SK-N-MC (cell line): Measurements from ENCODE around the gene RAB3IP.
"Not testable (repeated sequence)": the region's sequence is repeated elsewhere in the genome, so short reads cannot be mapped to it uniquely, and the experiment has no call there.

Experiments used
- DNase-seq: peaks from one replicate; pipeline ENCODE4 v3.0.0-alpha.2; 2011; ENCODE audit warnings: low read depth, low spot score
- H3K27ac ChIP-seq: fragments of 200-600 bp; sonication (generic); 2 replicates; pipeline ENCODE4 v1.5.1; 2016; ENCODE audit warnings: mixed run types
- H3K36me3 ChIP-seq: fragments of 200-600 bp; sonication (generic); 2 replicates; pipeline ENCODE4 v1.6.1; 2017; ENCODE audit warnings: antibody characterized with exemption, low read length, mixed read lengths; ENCODE audit not compliant: insufficient read depth
- H3K4me3 ChIP-seq: fragments of 200-600 bp; sonication (generic); 2 replicates; pipeline ENCODE4 v1.5.1; 2016
- H3K9ac ChIP-seq: fragments of 200-600 bp; sonication (generic); 2 replicates; pipeline ENCODE4 v1.8.0; 2017; ENCODE audit warnings: mixed run types, mixed read lengths; ENCODE audit not compliant: insufficient read length
- H3K9me3 ChIP-seq: fragments of 200-600 bp; sonication (generic); 2 replicates; pipeline ENCODE4 v1.6.1; 2017; ENCODE audit warnings: low read depth, mild to moderate bottlenecking, antibody characterized with exemption, low read length, moderate library complexity, mixed read lengths
- EZH2 ChIP-seq: fragments of 200-600 bp; sonication (generic); IDR thresholded peaks from one replicate; pipeline ENCODE4 v1.6.1; 2017; ENCODE audit warnings: antibody characterized with exemption
- FOXP2 ChIP-seq: optimal IDR thresholded peaks from 2 replicates; pipeline ENCODE3; 2011; ENCODE audit warnings: mild to moderate bottlenecking, moderate library complexity; ENCODE audit not compliant: insufficient read depth; ENCODE audit errors: extremely low read length, control extremely low read depth
- POLR2AphosphoS5 ChIP-seq: IDR thresholded peaks from 2 replicates; pipeline ENCODE4 v1.6.1; 2012; ENCODE audit warnings: mild to moderate bottlenecking, low read depth, low read length, borderline replicate concordance

RAB3IP gene

DNA sequence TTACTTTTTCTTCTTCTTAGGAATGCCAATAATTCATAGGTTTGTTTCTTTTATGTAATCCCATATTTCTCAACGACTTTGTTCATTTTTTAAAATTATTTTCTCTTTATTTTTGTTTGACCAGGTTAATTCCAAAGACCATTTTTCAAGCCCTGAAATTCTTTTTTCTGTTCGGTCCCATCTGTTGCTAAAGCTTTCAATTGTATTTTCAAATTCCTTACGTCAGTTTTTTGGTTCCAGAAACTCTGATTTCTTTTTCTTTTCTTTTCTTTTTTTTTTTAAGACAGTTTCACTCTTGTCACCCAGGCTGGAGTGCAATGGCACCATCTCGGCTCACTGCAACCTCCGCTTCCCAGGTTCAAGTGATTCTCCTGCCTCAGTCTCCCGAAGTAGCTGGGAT lies 27.6 kb downstream of the RAB3IP start:
- Histone ChIP-seq H3K9me3 (no peaks in the 10 kb centered on the region), H3K36me3 (peaks cover 21% of the 10 kb centered on the region; the same call in 1 of the 2 replicates), H3K27ac (no peak overlapping the region), H3K4me3 (no peak overlapping the region), H3K9ac (no peak overlapping the region)
- DNase-seq = no peak
- TF ChIP-seq FOXP2 = no peak
- TF ChIP-seq POLR2AphosphoS5 = no peak

DNA sequence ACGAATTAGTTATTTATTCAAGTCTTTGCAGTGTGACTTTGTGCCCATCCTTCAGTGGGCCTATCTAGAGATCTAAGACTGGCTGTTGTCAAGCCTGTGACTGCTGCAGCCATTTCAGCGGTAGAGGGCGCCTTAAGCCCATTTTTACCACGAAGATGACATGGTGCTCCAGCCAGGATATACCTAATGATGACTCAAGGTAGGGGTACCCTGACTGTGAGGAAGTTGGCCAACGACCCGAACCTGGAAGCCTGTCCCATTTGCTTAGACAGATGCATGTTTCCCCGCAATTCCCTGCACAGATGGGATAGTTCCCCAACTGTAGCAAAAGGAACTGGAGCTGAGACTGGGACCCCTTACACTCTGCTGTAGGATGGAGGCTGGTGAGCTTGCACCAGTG lies 41.3 kb downstream of the RAB3IP start:
- H3K4me3 ChIP-seq = no peak overlapping the region
- no peaks in the 10 kb centered on the region for H3K9me3 ChIP-seq
- no peak for TF ChIP-seq POLR2AphosphoS5
- TF ChIP-seq EZH2 = no peak
- no peak for TF ChIP-seq FOXP2
- no peak for DNase-seq
- H3K9ac ChIP-seq = no peak overlapping the region
- no peaks in the 10 kb centered on the region for H3K36me3 ChIP-seq
- H3K27ac ChIP-seq = no peak overlapping the region

DNA sequence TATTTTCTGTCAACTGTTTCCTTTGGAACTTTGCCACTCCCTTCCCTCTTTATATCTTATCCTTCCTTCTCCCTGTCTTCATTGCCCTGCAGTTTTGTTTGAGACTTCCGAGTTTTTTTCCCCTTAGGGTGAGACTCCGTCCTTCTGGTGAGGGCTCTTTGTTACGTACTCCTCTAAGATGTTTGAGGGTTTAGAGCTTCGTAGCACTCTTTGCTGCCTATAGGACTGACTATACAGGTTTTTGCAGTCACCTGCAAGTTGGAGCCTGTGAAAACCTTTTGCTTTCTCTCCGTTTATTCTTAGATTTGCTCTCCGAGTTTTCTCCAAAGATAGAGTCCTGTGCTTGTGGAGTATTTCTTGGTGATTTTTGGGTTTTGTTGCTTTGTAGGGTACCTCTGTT lies 44.7 kb downstream of the RAB3IP start:
- Histone ChIP-seq H3K9me3 (no peaks in the 10 kb centered on the region), H3K9ac (no peak overlapping the region), H3K4me3 (no peak overlapping the region), H3K36me3 (peaks cover 9% of the 10 kb centered on the region; the same call in 1 of the 2 replicates), H3K27ac (no peak overlapping the region)
- TF ChIP-seq EZH2 (no peak), POLR2AphosphoS5 (no peak), FOXP2 (no peak)
- DNase-seq = no peak

DNA sequence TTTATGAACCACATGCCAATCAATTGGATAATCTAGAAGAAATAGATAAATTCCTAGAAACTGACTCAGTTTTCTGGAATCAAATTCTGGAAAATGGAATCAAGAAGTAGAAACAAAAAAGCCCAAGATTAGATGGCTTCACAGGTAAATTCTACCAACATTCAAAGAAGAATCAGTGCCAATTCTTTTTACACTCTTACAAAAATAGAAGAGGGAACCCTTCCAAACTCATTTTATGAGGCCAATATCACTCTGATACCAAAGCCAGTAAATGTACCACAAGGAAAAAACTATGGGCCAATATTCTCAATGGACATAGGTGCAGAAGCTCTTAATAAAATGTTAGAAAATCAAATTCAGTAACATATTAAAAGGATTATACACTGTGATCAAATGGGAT lies 50.7 kb downstream of the RAB3IP start:
- DNase-seq = no peak
- H3K9ac ChIP-seq = no peak overlapping the region
- no peaks in the 10 kb centered on the region for H3K9me3 ChIP-seq
- H3K36me3 ChIP-seq = peaks cover 9% of the 10 kb centered on the region; the same call in 1 of the 2 replicates
- no peak overlapping the region for H3K4me3 ChIP-seq
- no peak for TF ChIP-seq POLR2AphosphoS5
- no peak for TF ChIP-seq EZH2
- no peak for TF ChIP-seq FOXP2
- H3K27ac ChIP-seq = no peak overlapping the region

DNA sequence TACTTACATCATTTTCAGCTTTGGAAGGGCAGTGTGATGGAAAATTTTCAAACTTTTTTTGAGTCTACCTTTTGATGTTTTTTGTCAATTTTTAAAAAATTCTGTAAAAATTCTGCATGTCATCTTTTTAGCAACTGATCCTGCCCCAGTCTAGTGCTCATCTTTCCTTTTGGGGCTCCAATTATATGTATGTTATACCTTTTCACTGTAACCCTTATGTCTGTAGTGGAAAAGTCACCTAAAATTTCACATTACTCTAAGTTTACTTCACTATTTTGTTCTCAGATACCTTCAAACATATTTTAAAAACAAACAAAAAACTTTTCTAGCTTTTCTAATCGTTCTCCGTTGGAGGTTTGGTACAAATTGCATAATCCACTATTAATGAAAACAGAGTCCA lies 53.9 kb downstream of the RAB3IP start:
- DNase-seq = no peak
- no peak overlapping the region for H3K4me3 ChIP-seq
- no peak overlapping the region for H3K27ac ChIP-seq
- H3K36me3 ChIP-seq = peaks cover 18% of the 10 kb centered on the region
- H3K9me3 ChIP-seq = no peaks in the 10 kb centered on the region
- no peak overlapping the region for H3K9ac ChIP-seq
- TF ChIP-seq POLR2AphosphoS5 (no peak), FOXP2 (no peak), EZH2 (no peak)

DNA sequence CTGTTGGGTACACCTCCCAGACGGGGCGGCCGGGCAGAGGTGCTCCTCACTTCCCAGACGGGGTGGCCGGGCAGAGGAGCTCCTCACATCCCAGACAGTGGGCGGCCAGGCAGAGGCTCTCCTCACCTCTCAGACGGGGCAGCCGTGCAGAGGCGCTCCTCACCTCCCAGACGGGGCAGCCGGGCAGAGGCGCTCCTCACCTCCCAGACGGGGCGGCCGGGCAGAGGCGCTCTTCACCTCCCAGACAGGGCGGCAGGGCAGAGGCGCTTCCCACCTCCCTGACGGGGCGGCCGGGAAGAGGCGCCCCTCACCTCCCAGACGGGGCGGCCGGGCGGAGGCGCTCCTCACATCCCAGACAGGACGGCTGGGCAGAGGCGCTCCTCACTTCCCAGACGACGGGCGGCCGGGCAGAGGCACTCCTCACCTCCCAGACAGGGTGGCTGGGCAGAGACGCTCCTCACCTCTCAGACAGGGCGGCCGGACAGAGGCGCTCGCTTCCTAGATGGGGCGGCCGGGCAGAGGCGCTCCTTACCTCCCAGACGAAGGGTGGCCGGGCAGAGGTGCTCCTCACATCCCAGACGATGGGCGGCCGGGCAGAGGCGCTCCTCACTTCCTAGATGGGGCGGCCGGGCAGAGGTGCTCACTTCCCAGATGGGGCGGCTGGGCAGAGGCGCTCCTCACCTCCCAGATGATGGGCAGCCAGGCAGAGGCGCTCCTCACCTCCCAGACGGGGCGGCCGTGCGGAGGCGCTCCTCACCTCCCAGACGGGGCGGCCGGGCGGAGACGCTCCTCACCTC lies 68.6 kb downstream of the RAB3IP start:
- not testable (repeated sequence) for H3K9ac ChIP-seq, H3K4me3 ChIP-seq, H3K36me3 ChIP-seq, H3K9me3 ChIP-seq, DNase-seq, H3K27ac ChIP-seq

DNA sequence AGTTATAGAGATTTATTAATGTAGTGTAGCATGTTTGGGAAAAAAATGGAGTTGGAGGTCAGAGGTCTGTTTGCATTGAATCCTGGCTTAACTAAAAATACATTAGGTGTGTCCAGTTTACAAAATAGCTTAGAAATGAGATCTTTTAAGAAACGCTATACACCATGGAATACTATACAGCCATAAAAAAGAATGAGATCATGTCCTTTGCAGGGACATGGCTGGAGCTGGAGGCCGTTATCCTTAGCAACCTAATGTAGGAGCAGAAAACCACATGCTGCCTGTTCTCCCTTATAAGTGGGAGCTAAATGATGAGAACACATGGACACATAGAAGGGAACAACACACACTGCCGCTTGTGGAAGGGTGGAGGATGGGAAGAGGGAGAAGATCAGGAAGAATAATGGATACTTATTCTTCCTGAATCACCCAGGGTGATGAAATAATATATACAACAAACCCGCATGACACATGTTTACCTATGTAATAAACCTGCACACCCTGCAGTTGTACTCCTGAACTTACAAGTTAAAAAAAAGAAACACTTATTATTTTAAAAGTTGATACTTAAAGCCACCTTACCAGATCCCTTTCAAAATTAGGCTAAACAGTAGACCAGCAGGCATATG lies 72.3 kb downstream of the RAB3IP start:
- Histone ChIP-seq H3K9ac (no peak overlapping the region), H3K36me3 (peaks cover 5% of the 10 kb centered on the region; the same call in 1 of the 2 replicates), H3K27ac (no peak overlapping the region), H3K4me3 (no peak overlapping the region), H3K9me3 (no peaks in the 10 kb centered on the region; the same call in 1 of the 2 replicates)
- no peak for DNase-seq
- TF ChIP-seq POLR2AphosphoS5 = no peak

DNA sequence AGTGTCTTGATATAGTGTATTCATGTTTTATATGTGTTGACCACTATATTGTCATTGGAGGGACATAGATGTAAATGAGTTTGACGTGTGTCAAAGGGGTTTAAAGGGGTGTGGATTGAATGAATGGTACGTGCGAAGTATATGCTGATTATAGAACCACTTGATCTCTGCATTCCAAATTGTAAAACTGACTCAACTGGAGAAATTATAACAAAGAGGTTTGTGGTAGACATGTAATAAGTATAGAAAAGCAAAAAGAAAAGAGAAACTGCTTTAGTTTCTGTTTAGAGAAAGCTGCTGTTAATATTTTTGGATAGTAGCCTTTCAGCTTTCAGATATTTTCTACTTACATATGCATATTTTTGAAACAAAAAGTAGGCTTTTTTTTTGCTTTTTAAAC lies 77.4 kb downstream of the RAB3IP start:
- DNase-seq = no peak
- no peak overlapping the region for H3K4me3 ChIP-seq
- no peak overlapping the region for H3K27ac ChIP-seq
- no peak overlapping the region for H3K9ac ChIP-seq
- no peaks in the 10 kb centered on the region; the same call in 1 of the 2 replicates for H3K36me3 ChIP-seq
- TF ChIP-seq EZH2 (no peak), FOXP2 (no peak)
- H3K9me3 ChIP-seq = no peaks in the 10 kb centered on the region; the same call in 1 of the 2 replicates

DNA sequence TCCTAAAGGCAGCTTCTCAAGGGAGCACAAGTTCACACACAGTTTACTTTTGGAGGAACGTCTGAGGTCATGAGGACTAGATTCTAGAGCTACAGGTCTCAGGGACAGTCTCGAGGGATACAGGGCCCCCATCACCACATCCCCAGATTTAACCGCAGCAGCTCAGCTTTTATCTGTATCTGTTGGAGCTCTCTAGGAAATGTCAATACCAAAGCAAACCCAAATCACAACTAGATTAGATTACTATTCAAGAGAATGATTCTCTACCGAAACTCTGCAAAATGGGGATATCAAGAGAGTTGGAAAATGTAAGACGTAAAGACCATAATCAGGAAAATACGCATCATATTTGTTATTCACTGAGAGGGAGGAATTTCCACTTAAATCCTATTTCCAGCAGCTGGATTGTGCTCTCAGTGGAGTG lies 82.4 kb downstream of the RAB3IP start:
- no peak for TF ChIP-seq FOXP2
- TF ChIP-seq POLR2AphosphoS5 = no peak
- TF ChIP-seq EZH2 = no peak
- H3K4me3 ChIP-seq = peak overlapping the region; percentile 65
- H3K9ac ChIP-seq = no peak overlapping the region
- H3K36me3 ChIP-seq = no peaks in the 10 kb centered on the region
- H3K9me3 ChIP-seq = no peaks in the 10 kb centered on the region
- H3K27ac ChIP-seq = peak overlapping the region; percentile 58; the same call in 1 of the 2 replicates
- DNase-seq = no peak
